ENCODE data around the gene TRIM7. TPM values are rescaled to one million over a fixed set of nuclear protein-coding genes. Genes with fewer than 3 reads are reported as not detected.
A peak's percentile ranks its signal among the peaks of the same experiment; 100 is the strongest.

TRIM7 gene
- total RNA-seq, 1 experiment from 2014 or later, result 30.2 TPM

GRCh38 chr5:181248277-181248676 is 43.3 kb upstream of the TRIM7 start (continued):
- TF ChIP-seq ELF1 (IDR thresholded peaks at IDR 0.05; ENCODE audit: borderline replicate concordance, low read depth), result no peak

- Histone ChIP-seq H2AFZ (ENCODE audit: low read depth, low read length, poor library complexity, severe bottlenecking) (no peak overlapping the region), H3K9ac (ENCODE audit: low read length) (peak overlapping the region; percentile 93), H4K20me1 (ENCODE audit: insufficient read depth) (peaks cover 8% of the 10 kb centered on the region; the same call in 1 of the 2 replicates), H3K9me3 (ENCODE audit: control insufficient read depth in 1 of 2, insufficient read depth in 1 of 2, low read depth in 1 of 2, low read length in 2 of 2) (no peaks in the 10 kb centered on the region), H3K27me3 (ENCODE audit: insufficient read depth, low read length) (no peaks in the 10 kb centered on the region), H3K4me3 (replicated peaks in 1 of 2; ENCODE audit: low read depth in 1 of 2, low read length in 2 of 2) (peak overlapping the region; percentile 88 to 92), H3K9me2 (ENCODE audit: insufficient read depth) (no peaks in the 10 kb centered on the region), H3K27ac (ENCODE audit: low read depth, low read length) (peak overlapping the region; percentile 96), H3K79me2 (ENCODE audit: insufficient read depth, low read length) (peaks cover 90% of the 10 kb centered on the region), H3K36me3 (ENCODE audit: control insufficient read depth in 1 of 2, insufficient read depth in 2 of 2, low read length in 2 of 2) (peaks cover 9 to 35% of the 10 kb centered on the region in 2 experiments), H3K4me1 (ENCODE audit: control insufficient read depth in 1 of 2, insufficient read depth in 2 of 2, low read length in 2 of 2) (peaks cover 24 to 51% of the 10 kb centered on the region in 2 experiments), H3K4me2 (ENCODE audit: low read length) (peak overlapping the region; percentile 98)
- DNase-seq (ENCODE audit: low read depth, low spot score) (peak; percentile 62), ATAC-seq (peak; percentile 71)
- intact Hi-C loops (cut with micrococcal nuclease), result no loop called here
- POLR2A ChIA-PET, result interaction anchor here (1.2 to 3.6 kb wide), 4 partner anchors 9 to 39 kb away, joined by 4 to 19 read pairs (median 10); partner anchors contain the start of gene TRIM41
- no peak for TF ChIP-seq ELF1 (IDR thresholded peaks at IDR 0.05; ENCODE audit: borderline replicate concordance, low read depth)
- TF ChIP-seq TCF7L2 (IDR thresholded peaks at IDR 0.05; ENCODE audit: borderline replicate concordance, extremely low read depth, insufficient read depth, insufficient read length), result peak; percentile 41
- peak; percentile 63 for TF ChIP-seq ZFX (IDR thresholded peaks at IDR 0.05)
- no peak for TF ChIP-seq SRF (IDR thresholded peaks at IDR 0.05; ENCODE audit: low read depth)
- TF ChIP-seq POLR2AphosphoS5 (IDR thresholded peaks at IDR 0.05; ENCODE audit: low read depth, low read length), result peak; percentile 83
- no peak for TF ChIP-seq CBX3 (IDR thresholded peaks at IDR 0.05; ENCODE audit: low read depth)
- peak; percentile 19 for TF ChIP-seq POLR2A (IDR thresholded peaks at IDR 0.05; ENCODE audit: borderline replicate concordance, extremely low read depth, insufficient read depth, insufficient read length)
- TF ChIP-seq ZBTB33 (IDR thresholded peaks at IDR 0.05; ENCODE audit: extremely low read depth, insufficient replicate concordance, low read length), result peak; percentile 88
- TF ChIP-seq SP1 (IDR thresholded peaks at IDR 0.05; ENCODE audit: low read depth), result no peak
- CTCF ChIA-PET, result no interaction called here
- BruUV-seq (replicated peaks), result TSS peak; percentile 55
- RAD21 ChIA-PET (ENCODE audit: low non-redundant PET in 1 of 2, low total read pairs in 2 of 2, uncharacterized antibody in 2 of 2, unreplicated experiment in 2 of 2), result no interaction called here
These were observed 41.5 kb upstream of the TRIM7 start for GRCh38 chr5:181246276-181247049.

Data from HCT116 (cell line).